Frontal cortex (tissue), 4 donors: ENCODE measurements around the gene LEUTX. TPM values are rescaled to one million over a fixed set of nuclear protein-coding genes. Genes with fewer than 3 reads are reported as not detected.
"Not testable (repeated sequence)": the region's sequence is repeated elsewhere in the genome, so short reads cannot be mapped to it uniquely, and the experiment has no call there.

ENCODE experiments used
- DNase-seq, 2 donors: peaks; one replicate each; pipeline ENCODE4 v3.0.0; 2012; ENCODE audit warnings: low spot score in 2 of 2
- FAIRE-seq: peaks from 2 replicates; lab custom pipeline; 2012; peaks lifted over from hg19 to GRCh38; lab: Jason Lieb, UNC
- total RNA-seq: library from RNA; depleted of rRNA; stranded (reverse); fragments of >200 nt; gene quantifications from one replicate; pipeline ENCODE4 v1.2.3, GENCODE V29; 2014
- donor health status: control.
- donor health status: control.
- donor health status: control.

The LEUTX gene
- total RNA-seq, 1 donor from 2014 or later: not detected

DNA sequence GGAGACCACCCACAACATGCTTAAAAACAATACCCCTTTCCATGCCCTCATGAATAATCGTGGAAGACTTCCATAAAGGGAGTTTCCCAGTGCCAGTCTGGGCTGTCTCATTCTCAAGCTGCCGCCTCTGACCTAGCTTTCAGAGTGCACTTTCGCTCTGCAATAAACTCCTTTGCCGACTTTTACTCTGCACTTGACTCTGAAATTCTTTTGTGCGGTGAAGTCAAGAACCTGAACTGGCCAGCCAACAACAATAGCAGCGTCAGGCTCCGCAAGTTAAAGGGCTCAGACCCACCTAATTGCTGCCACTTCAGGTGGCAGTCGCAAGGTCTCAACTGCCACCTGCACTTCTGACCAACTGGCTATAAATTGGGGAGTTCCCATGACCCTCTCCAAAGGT is 10.3 kb upstream of the LEUTX start:
- no peak for DNase-seq
- no peak for FAIRE-seq

DNA sequence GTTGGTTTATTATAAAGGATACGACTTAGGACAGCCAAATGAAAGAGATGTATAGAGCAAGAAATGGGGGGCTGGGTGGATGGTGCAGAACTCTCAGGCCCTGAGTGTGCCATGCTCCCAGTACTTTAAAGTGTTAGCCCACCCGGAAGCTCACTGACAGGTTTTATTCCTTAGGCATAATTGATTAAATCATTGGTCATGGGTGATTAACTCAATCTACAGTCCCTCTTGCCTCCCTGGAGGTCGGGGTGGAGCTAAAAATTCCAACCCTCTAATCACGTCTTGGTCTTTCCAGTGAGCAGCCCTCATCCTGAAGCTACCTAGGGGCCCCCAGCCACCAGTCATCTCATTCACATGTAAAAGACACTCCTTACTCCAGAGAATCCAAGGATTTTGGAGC is 9.9 kb upstream of the LEUTX start:
- FAIRE-seq (no peak), DNase-seq (no peak)

DNA sequence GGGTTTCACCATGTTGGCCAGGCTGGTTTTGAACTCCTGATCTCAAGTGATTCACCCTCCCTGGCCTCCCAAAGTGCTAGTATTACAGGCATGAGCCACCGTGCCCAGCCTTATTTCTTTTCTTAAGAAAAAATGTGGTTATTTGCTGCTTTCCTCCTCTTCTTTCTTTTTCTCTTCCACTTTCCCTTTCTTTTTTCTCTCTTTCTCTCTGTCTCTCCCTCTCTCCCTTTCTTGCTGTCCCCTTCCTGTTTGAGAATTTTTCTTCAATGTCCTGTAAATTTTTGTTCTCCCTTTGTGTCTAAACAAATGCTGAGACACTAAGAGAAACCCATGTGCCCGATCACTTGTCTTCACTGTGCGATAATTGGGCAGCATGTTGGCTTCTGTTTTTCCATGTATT is 2.2 kb downstream of the LEUTX start:
- FAIRE-seq (no peak), DNase-seq (no peak)

DNA sequence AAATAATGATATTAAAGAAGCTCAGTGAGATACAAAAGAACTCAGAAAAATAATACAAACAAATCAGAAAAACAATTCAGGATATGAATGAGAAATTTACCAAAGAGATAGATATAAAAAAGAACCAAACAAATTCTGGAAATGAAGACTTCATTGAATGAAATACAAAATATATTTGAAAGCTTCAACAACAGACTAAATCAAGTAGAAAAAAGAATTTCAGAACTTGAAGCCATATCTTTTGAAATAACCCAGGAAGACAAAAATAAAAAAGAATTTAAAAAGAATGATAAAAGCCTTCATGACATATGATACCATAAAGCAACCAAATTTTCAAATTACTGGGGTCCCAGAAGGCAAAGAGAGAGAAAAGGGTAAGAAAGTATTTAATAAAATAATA is 9.6 kb downstream of the LEUTX start:
- FAIRE-seq (no peak), DNase-seq (no peak)

DNA sequence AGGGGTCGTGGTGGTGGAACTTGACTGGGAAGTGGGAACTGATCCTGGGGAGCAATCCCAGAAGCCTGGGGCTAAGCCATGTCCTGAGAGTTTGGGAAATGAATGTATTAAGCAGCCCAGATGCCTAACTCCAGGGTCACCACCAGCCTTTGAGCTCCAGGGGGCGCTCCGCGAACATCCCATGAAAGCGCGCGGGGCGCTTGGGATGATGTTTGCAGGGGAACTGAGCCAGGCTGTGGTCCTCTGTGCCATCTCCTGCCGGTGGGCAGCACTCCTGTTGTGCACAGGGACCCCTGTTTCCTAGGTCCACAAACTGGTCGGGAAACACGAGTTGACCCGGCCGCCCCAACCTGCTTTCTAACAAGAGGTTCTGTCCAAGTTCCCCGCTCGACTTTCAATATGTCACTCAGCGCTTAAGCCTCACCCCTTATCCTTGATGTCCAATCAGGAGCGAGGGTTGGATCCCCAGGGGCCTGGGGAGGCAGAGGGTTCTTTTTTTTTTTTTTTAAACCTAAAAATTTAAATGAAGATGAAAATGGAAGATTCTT is 14.4 kb downstream of the LEUTX start:
- FAIRE-seq: no peak
- DNase-seq: peak; percentile 23 to 56

DNA sequence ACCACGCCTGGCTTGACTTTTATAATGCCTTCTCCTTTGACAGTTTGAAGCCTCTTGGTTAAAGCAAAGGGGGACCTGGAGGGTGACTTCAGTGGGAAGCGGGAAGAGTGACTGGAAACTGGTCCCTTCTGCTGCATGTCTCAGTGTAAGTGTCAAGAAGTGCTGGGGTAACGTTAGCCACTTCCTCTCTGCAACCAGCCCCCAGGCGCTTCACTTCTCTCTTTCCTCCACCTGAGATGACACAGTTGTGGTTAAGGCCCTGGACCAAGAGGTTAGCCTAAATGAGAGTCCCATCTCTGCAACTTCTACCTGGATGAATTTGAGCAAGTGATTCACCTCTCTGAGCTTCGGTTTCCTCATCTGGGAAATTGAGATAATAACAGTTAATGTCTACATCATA is 16.3 kb downstream of the LEUTX start:
- FAIRE-seq (no peak), DNase-seq (no peak)

DNA sequence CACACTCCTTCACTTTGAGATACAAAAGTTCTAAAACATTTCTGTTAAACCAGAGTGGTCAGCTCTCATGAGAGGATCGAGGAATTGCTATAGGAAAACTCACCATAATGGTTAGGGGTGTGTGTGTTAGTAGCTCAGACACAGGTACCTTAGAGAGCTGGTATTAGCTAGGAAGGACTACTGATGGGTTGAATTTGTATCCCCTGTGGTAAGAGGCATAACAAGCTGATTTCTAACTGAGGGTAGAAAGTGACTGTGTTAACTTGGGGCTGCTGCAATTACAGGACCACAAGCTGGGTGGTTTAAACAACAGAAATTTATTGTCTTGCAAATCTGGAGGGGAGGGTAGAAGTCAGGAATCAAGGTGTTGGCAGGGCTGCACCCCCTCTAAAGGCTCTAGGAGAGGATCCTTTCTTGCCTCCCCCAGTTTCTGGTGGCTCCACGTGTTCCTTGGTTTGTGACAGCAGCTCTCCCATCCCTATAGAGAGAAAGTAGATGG is 17.4 kb downstream of the LEUTX start:
- FAIRE-seq: no peak
- no peak for DNase-seq

DNA sequence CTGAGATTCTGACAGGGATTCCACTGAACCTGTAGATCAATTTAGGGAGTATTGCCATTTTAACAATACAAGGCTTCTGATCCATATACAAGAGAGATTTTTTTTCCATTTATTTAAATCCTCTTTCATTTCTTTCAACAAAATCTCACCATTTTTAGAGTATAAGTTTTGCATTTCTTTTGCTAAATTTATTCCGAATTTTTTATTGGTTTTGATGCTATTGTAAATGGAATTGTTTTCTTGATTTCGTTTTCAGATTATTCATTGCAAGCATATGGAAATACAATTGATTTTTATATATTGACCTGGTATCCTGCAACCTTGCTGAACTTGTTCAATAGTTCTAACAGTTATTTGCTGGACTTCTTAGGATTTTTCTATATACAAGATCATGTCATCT is 18.4 kb downstream of the LEUTX start:
- FAIRE-seq: no peak
- no peak for DNase-seq

DNA sequence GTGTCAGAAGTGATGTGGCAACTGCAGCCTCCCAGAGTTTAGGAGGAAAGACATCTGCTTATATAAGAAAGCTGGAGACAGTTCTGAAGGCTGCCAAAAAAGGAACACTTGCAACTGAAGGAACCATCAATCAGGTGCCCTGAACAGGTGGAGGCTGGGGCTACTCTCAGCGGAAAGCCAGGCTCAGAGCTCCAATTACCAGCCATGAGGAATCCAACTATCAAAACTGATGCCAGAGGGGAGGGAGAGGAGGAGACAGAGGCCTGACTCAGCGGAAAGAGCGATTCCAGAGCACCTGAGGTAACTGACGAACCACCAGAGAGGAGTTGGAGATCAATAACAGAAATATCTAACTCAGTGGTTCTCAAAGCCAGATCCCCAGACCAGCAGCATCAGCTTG is 24.3 kb downstream of the LEUTX start:
- no peak for DNase-seq
- no peak for FAIRE-seq

DNA sequence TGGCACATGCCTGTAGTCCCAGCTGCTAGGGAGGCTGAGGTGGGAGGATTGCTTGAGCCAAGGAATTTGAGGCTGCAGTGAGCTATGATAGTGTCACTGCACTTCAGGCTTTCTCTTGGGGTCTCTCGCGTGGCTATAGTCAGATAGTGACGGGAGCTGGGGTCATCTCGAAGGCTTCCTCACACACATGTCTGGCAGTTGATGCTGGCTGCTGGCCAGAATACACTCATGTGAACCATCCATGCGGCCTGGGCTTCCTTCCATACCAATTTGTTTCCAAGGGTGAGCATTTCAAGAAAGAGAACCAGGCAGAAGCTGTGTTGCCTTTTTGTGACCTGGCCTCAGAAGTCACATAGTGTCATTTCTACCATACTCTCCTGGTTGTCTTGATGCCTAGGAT is 26.4 kb downstream of the LEUTX start:
- FAIRE-seq (no peak), DNase-seq (no peak)

DNA sequence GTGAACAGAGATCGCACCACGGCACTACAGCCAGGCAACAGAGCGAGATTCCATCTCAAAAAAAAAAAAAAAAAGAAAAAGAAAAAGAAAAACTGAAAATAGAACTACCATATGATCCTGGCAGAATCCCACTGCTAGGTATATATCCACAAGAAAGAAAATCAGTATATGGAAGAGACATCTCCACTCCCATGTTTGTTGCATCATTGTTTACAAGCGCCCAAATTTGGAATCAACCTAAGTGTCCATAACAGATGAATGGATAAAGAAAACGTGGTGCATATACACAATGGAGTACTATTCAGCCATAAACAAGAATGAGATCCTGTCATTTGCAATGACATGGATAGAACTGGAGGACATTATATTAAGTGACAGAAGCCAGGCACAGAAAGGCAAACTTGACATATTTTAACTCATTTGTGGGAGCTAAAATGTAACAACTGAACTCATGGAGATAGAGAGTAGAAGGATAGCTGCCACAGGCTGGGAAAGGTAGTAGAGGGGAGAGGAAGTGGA is 29.3 kb downstream of the LEUTX start:
- FAIRE-seq: no peak
- DNase-seq: no peak

DNA sequence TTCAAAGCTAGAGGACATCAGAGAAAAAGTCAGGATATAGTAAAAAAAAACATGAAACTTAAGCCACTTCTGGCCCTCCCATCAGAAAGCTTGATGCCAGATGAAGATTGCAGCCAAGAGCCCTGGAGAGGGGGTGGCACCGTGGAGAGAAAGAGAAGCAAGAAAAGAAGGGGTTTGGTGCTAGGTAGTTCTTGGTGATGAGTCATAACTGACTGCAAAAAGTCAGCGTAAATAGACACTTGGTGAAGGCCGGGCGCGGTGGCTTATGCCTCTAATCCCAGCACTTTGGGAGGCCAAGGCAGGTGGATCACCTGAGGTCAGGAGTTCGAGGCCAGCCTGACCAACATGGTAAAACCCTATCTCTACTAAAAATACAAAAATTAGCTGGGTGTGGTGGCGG is 30.0 kb downstream of the LEUTX start:
- not testable (repeated sequence) for DNase-seq, FAIRE-seq

DNA sequence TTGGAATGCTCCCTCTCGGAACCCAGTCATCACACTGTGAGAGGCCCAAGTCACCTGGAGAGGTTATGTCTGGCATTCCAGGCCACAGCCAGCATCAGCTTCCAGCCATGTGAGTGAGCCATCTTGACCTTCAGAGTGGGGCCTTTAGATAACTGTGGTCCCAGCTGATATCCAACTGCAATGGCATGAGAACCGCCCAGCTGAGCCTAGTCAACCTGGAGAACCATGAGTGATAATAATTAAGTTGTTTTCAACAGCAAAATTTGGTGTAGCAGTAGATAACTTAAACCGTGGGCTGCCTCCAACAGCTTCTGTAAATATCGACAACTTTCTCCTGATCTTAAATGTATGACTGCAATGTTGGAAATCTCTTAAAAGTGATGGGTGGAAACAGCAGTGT is 30.7 kb downstream of the LEUTX start:
- DNase-seq (no peak), FAIRE-seq (no peak)

DNA sequence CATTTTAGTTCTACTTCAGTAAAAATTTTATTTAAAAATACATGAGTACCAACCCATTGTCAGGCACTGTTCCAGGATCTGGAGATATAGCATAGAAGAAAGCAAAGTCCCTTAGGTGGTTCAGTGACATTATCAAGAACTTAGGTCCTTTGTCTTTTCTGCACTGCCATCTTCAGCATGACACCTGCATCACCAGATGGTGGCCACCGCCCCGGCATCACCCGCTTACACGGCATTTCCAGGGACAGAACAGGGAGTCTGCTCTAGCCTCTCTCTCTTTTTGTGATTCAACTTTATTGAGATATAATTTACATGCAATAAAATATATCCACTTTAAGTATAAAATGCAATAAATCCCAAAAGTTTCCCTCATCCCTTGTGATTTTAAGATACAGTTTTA is 31.8 kb downstream of the LEUTX start:
- FAIRE-seq (no peak), DNase-seq (no peak)

DNA sequence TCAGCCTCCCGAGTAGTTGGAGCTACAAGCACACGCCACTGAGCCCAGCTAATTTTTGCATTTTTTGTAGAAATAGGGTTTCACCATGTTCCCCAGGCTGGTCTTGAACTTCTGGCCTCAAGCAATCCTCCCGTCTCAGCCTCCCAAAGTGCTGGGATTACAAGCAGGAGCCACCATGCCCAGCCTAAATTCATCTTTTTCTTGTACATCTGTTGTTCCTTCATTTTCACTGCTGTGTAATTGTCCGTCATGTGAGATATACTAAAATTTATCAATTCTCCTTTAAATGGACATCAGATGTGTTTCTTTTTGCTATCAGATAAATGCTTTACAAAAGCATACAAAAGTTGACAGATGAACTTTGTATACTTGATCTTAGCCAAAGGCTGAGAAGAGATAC is 32.4 kb downstream of the LEUTX start:
- DNase-seq (no peak), FAIRE-seq (no peak)

DNA sequence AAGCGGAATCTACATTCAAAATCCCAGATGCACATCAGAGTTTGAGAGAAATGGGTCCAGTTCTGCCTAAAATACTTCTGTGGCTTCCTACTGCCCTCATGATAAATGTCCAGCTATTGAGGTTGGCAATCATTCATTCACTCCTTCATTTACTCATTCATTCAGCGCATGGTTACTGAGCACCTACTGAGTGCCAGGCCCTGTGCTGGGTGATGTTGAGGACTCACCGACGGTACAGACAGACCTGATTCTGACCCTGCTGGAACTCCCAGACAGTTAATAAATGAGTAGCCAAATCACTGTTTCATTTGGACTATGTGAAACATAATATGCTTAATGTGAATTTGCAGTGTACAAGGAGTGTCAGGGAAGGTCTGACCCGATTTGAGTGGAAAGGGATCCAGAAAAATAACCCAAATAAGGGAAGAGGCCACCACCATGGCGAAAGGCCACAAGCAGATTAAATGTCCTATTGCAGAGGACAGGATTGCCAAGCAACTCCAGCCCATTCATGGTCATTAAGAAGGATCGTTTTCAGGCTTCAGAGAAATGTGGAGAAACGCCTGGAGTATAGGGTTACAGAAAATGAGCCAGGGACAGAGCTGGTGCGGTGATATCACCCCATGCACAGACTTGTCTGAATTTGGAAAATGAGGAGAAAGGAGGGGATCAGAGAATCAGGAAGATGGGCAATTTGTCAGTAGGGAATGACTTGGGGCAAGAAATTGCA is 34.8 kb downstream of the LEUTX start:
- DNase-seq (no peak), FAIRE-seq (no peak)

DNA sequence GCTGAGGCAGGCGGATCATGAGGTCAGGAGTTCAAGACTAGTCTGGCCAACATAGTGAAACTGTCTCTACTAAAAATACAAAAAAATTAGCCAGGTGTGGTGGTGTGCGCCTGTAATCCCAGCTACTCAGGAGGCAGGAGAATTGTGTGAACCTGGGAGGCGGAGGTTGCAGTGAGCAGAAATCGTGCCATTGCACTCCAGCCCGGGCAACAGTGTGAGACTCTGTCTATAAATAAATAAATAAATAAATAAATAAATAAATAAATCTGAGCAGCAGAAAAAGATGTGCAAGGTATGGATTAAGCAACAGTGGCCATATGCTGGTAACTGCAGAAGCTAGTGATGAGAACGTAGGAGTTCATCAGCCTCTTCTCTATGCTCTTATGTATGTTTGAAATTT is 35.5 kb downstream of the LEUTX start:
- not testable (repeated sequence) for FAIRE-seq, DNase-seq

DNA sequence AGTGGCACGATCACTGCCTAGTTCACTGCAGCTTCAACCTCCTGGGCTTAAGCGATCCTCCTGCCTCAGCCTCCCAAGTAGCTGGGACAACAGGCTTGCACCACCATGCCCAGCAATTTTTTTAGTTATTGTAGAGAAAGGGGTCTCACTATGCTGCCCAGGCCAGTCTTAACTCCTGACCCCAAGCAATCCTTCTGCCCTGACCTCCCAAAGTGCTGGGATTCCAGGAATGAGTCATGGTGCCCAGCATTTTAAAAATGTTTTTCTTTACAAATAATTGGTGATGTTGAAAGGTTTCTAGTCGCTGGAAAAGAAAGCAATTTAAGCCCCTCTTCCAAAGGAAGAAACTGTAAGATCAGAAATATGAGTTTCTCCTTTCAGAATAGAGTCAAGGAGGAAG is 35.9 kb downstream of the LEUTX start:
- FAIRE-seq: no peak
- DNase-seq: no peak

DNA sequence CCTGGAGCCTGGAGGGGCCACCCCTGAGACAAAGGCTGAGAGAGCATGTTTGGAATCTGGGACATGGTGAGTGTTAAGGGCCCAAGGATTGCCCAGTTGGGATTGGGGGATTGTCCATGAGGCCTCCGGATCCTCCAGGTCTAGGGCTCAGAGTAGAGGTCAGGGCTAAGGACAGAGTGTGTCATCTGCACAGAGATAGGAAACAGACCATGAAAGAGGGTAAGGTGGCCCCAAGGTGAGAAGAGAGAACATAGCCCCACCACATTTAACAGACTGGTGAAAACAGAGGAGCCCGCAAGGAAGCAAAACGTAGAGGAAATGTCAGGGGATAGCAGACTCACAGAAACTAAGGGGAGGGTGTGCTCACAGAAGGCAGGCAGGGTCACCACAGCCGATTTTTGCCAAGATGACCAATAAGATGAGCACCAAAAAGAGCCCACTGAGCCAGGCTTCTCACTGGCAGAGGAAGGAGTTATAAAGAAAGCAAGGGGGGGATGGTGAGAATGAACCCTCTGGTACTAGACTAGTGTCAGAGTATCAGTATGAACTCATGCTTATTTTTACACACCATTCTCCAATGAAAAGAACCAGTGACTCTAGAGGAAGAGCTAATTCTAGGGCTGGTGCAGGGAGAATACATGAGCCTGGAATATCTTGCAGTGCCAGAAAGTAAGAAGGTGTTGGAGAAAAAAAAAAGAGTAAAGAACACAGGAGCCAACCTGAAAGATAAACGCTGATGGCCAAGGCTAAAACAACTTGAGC is 37.8 kb downstream of the LEUTX start:
- DNase-seq: no peak
- FAIRE-seq: no peak

DNA sequence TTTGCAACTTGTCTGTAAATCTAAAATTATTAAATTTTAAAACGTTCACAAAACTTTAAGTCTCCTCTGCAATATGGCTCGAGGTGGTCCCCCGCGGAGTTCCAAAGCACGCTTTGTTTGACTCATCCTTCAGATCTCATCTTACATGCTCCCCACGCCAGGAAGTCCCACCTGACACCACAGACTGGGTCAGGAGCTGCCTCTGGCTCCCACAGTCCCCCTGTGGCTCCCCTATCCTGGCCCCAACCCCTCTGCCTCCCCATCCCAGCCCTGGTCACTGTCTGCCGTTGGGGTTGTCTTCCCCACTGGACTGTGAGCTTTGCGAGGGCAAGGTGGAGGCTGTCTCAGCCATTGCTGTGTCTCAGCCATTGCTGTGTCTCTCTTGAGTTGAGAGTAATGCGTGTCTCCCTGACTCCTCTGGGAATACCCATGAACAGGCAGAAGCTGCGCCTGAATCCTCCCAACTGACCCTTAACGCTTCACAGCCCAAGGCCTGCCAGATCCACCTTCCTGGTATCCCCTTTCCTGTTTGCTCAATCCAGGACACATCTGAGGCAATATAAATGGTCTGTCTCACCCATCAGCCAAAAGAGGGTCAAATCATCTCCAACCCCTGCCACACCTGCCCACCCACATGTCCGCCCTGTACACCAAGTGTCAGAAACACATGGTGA is 39.4 kb downstream of the LEUTX start:
- no peak for DNase-seq
- no peak for FAIRE-seq
